H1 (cell line): ENCODE results near the gene RND2. TPM values are rescaled to one million over a fixed set of nuclear protein-coding genes. Genes with fewer than 3 reads are reported as not detected.

Experiments used
- BACH1 ChIP-seq: IDR thresholded peaks from 2 replicates; pipeline ENCODE4 v1.6.1; 2012; ENCODE audit warnings: low read length, improper control_type of control experiment
- BCL11A ChIP-seq, 2 experiments: IDR thresholded peaks; one replicate each; pipeline ENCODE4 v1.6.1; 2011; ENCODE audit warnings: low read depth in 2 of 2, low read length in 2 of 2, mild to moderate bottlenecking in 2 of 2
- CBX5 ChIP-seq: fragments of 300-800, 300-1000 bp; sonication (generic); IDR thresholded peaks from 2 replicates; pipeline ENCODE4 v1.7.1; 2016; ENCODE audit warnings: antibody characterized with exemption, low read length, low read depth
- CTBP2 ChIP-seq: IDR thresholded peaks from 2 replicates; pipeline ENCODE4 v1.7.0; 2011; ENCODE audit warnings: borderline replicate concordance, mild to moderate bottlenecking, moderate library complexity, mixed read lengths, low read length; ENCODE audit not compliant: insufficient read depth, insufficient read length
- E2F6 ChIP-seq: IDR thresholded peaks from 2 replicates; pipeline ENCODE4 v1.6.1; 2012; ENCODE audit warnings: inconsistent platforms
- EGR1 ChIP-seq: IDR thresholded peaks from 2 replicates; pipeline ENCODE4 v1.6.1; 2011; ENCODE audit warnings: low read depth, low read length, borderline replicate concordance
- FOSL1 ChIP-seq: IDR thresholded peaks from 2 replicates; pipeline ENCODE4 v1.6.1; 2011; ENCODE audit warnings: mild to moderate bottlenecking, low read depth, low read length, moderate library complexity; ENCODE audit not compliant: insufficient read depth
- HDAC6 ChIP-seq: IDR thresholded peaks from one replicate; pipeline ENCODE4 v1.7.1; 2012; ENCODE audit warnings: low read depth, mild to moderate bottlenecking, inconsistent platforms, low read length, moderate library complexity
- PHF8 ChIP-seq: fragments of 200-600 bp; sonication (generic); conservative IDR thresholded peaks from 2 replicates; pipeline ENCODE4 v1.7.1; 2012; ENCODE audit warnings: low read depth, mild to moderate bottlenecking, inconsistent platforms, low read length, moderate library complexity
- POLR2A ChIP-seq, 2 experiments: IDR thresholded peaks; 1 replicate in 1 of 2; 2 replicates in 1 of 2; pipeline ENCODE4 v1.6.1; 2011; ENCODE audit warnings: low read depth in 2 of 2, low read length in 2 of 2, mild to moderate bottlenecking in 2 of 2; ENCODE audit errors: control extremely low read depth in 1 of 2
- RAD21 ChIP-seq, 2 experiments: IDR thresholded peaks in 1 of 2; conservative IDR thresholded peaks in 1 of 2; 2 replicates each; pipeline ENCODE4 v1.6.1; 2011; ENCODE audit warnings: low read depth in 2 of 2, low read length in 2 of 2, improper control_type of control experiment in 1 of 2, inconsistent platforms in 1 of 2, mild to moderate bottlenecking in 1 of 2, moderate library complexity in 1 of 2
- SAP30 ChIP-seq: fragments of 300-600 bp; sonication (generic); IDR thresholded peaks from 2 replicates; pipeline ENCODE4 v1.7.1; 2012; ENCODE audit warnings: low read length, moderate library complexity, mild to moderate bottlenecking, inconsistent platforms; ENCODE audit not compliant: insufficient read depth, insufficient replicate concordance
- SP1 ChIP-seq: IDR thresholded peaks from 2 replicates; pipeline ENCODE4 v1.6.1; 2011; ENCODE audit warnings: low read depth, low read length
- SP2 ChIP-seq: IDR thresholded peaks from 2 replicates; pipeline ENCODE4 v1.6.1; 2012; ENCODE audit warnings: mild to moderate bottlenecking, low read length, inconsistent platforms
- SRF ChIP-seq: IDR thresholded peaks from 2 replicates; pipeline ENCODE4 v1.6.1; 2011; ENCODE audit warnings: mild to moderate bottlenecking, low read depth, low read length, moderate library complexity
- TAF1 ChIP-seq: IDR thresholded peaks from 2 replicates; pipeline ENCODE4 v1.6.1; 2011; ENCODE audit warnings: mild to moderate bottlenecking, low read depth, low read length
- TAF7 ChIP-seq: optimal IDR thresholded peaks from 2 replicates; pipeline ENCODE3; 2011; ENCODE audit warnings: low read depth, mild to moderate bottlenecking, inconsistent platforms, low read length, moderate library complexity, borderline replicate concordance
- TCF12 ChIP-seq: IDR thresholded peaks from 2 replicates; pipeline ENCODE4 v1.6.1; 2011; ENCODE audit warnings: low read depth, mild to moderate bottlenecking, low read length
- ZNF274 ChIP-seq: IDR thresholded peaks from 2 replicates; pipeline ENCODE4 v1.7.0; 2012; ENCODE audit warnings: low read length, borderline replicate concordance; ENCODE audit errors: extremely low read depth
- polyA plus RNA-seq, 7 experiments: library from polyadenylated mRNA; depleted of rRNA in 3 of 7; stranded (reverse) in 5 of 7; unstranded in 2 of 7; fragments of >200 nt in 5 of 7; fragments of 200-250 nt in 2 of 7; gene quantifications; 1 replicate in 5 of 7; 2 replicates in 1 of 7; 4 replicates in 1 of 7; pipeline versions ENCODE4 v1.2.1 to v1.2.3, GENCODE V29; 2011 to 2013; ENCODE audit warnings: missing spikeins in 2 of 7, mixed read lengths in 2 of 7
- total RNA-seq: library from RNA; stranded (reverse); fragmentation: NEBNext Ultra II Directional; extraction: Animal tissue kit (Norgen Biotek cat#: 25700); gene quantifications from 2 replicates; pipeline ENCODE4 v1.2.1, GENCODE V29; 2021
- TF ChIP-seq, protein P1 (sequence below): IDR thresholded peaks from 2 replicates; pipeline ENCODE4 v1.6.1; 2012; ENCODE audit warnings: inconsistent platforms
- TF ChIP-seq, protein P2 (sequence below): IDR thresholded peaks from 2 replicates; pipeline ENCODE4 v1.6.1; 2011; ENCODE audit warnings: low read depth, mild to moderate bottlenecking, low read length; ENCODE audit not compliant: insufficient read depth

The RND2 gene
- total and polyA plus RNA-seq, 2 of the 8 experiments (the other 6 are each of a cell fraction or from before 2014, with no cell fraction given) = 51.3 to 61.4 TPM

GRCh38 chr17:42997984-42998938, 26.8 kb upstream of the RND2 start, which contains the start of gene RPL27 (continued):
- TF ChIP-seq, protein P1, sequence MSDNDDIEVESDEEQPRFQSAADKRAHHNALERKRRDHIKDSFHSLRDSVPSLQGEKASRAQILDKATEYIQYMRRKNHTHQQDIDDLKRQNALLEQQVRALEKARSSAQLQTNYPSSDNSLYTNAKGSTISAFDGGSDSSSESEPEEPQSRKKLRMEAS = peak; percentile 95
- TF ChIP-seq CBX5 (no peak), BCL11A (IDR thresholded peaks at IDR 0.05; ENCODE audit: low read depth in 2 of 2, low read length in 2 of 2) (no peak), TAF1 (peak; percentile 97), CTBP2 (no peak), SP1 (peak; percentile 89), E2F6 (peak; percentile 72), TAF7 (peak; percentile 83), SAP30 (peak; percentile 32), BACH1 (peak; percentile 57), ZNF274 (no peak), POLR2A (IDR thresholded peaks at IDR 0.05; ENCODE audit: control extremely low read depth in 1 of 2, low read depth in 2 of 2, low read length in 2 of 2) (peak; percentile 71 to 98), HDAC6 (no peak), PHF8 (peak; percentile 85), RAD21 (IDR thresholded peaks at IDR 0.05 in 1 of 2, conservative IDR thresholded peaks at IDR 0.05 in 1 of 2; ENCODE audit: low read depth in 2 of 2, low read length in 2 of 2) (peak; percentile 55 to 62), SP2 (peak; percentile 11; the same call in 1 of the 2 replicates), SRF (peak; percentile 33; the same call in 1 of the 2 replicates), FOSL1 (no peak), EGR1 (peak; percentile 36; the same call in 1 of the 2 replicates), TCF12 (0 out of 2 replicates have a peak, but pooled peaks have one; percentile 46)
- TF ChIP-seq, protein P2, sequence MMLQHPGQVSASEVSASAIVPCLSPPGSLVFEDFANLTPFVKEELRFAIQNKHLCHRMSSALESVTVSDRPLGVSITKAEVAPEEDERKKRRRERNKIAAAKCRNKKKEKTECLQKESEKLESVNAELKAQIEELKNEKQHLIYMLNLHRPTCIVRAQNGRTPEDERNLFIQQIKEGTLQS = no peak
